IMR-90 (cell line): ENCODE data around the gene DOK6. TPM values are rescaled to one million over a fixed set of nuclear protein-coding genes. Genes with fewer than 3 reads are reported as not detected.
A peak's percentile ranks its signal among the peaks of the same experiment; 100 is the strongest.

Experiments
- ATAC-seq: fragments of 200-7000 bp; cut with Tn5 transposase; 2 replicates; pipeline ENCODE4 v1.9.1; 2020; ENCODE audit warnings: low read depth, mild to moderate bottlenecking, moderate library complexity
- BruUV-seq: library from RNA; stranded (reverse); fragments of 400-500 nt; replicated peaks from 2 replicates; lab custom pipeline; 2021; lab: Mats Ljungman, UMichigan
- CTCF ChIA-PET: fragments of 300-600 bp; formaldehyde crosslinking; extraction: SDS; loops from one replicate; lab custom pipeline; 2021; ENCODE audit warnings: antibody characterized with exemption; lab: Yijun Ruan, JAX
- POLR2A ChIA-PET: fragments of 300-600 bp; sonication (Branson Sonifier 250); formaldehyde crosslinking; loops from one replicate; lab custom pipeline; 2022; ENCODE audit warnings: antibody characterized with exemption; ENCODE audit not compliant: unreplicated experiment; lab: Charles Lee
- DNase-seq: peaks from one replicate; pipeline ENCODE4 v3.0.0; 2013
- H2AFZ ChIP-seq: replicated peaks from 2 replicates; pipeline ENCODE3; 2013; ENCODE audit warnings: low read length, mild to moderate bottlenecking; ENCODE audit not compliant: poor library complexity
- H2AK5ac ChIP-seq: 2 replicates; pipeline ENCODE4 v1.6.1; 2013; ENCODE audit warnings: low read depth, low read length, inconsistent platforms
- H2AK9ac ChIP-seq: replicated peaks from 2 replicates; pipeline ENCODE3; 2013; ENCODE audit warnings: mild to moderate bottlenecking, low read depth, low read length, moderate library complexity; ENCODE audit not compliant: poor library complexity
- H2BK120ac ChIP-seq: 2 replicates; pipeline ENCODE4 v1.6.1; 2013; ENCODE audit warnings: low read depth, low read length, inconsistent platforms
- H2BK15ac ChIP-seq: 3 replicates; pipeline ENCODE4 v1.6.1; 2013; ENCODE audit warnings: low read depth, low read length, inconsistent platforms
- H2BK20ac ChIP-seq: 2 replicates; pipeline ENCODE4 v1.6.1; 2013; ENCODE audit warnings: low read depth, mild to moderate bottlenecking, inconsistent platforms, low read length, moderate library complexity
- H2BK5ac ChIP-seq: 2 replicates; pipeline ENCODE4 v1.6.1; 2013; ENCODE audit warnings: mild to moderate bottlenecking, low read depth, low read length, inconsistent platforms; ENCODE audit not compliant: poor library complexity, severe bottlenecking
- H3K14ac ChIP-seq: replicated peaks from 2 replicates; pipeline ENCODE4 v1.6.1; 2013; ENCODE audit warnings: low read depth, low read length, inconsistent platforms
- H3K18ac ChIP-seq: 2 replicates; pipeline ENCODE4 v1.6.1; 2013; ENCODE audit warnings: low read depth, low read length, control low read depth
- H3K23ac ChIP-seq: 2 replicates; pipeline ENCODE4 v1.6.1; 2013; ENCODE audit warnings: low read depth, low read length, inconsistent platforms
- H3K27ac ChIP-seq: 2 replicates; pipeline ENCODE4 v1.5.1; 2013; ENCODE audit warnings: mild to moderate bottlenecking, control low read depth, low read length; ENCODE audit not compliant: insufficient read depth
- H3K27me3 ChIP-seq: 2 replicates; pipeline ENCODE4 v1.6.1; 2013; ENCODE audit warnings: low read length; ENCODE audit not compliant: control insufficient read depth, insufficient read depth
- H3K36me3 ChIP-seq: 2 replicates; pipeline ENCODE4 v1.6.1; 2013; ENCODE audit warnings: low read length, mixed read lengths; ENCODE audit not compliant: control insufficient read depth, insufficient read depth
- H3K4ac ChIP-seq: 2 replicates; pipeline ENCODE4 v1.6.1; 2013; ENCODE audit warnings: low read depth, low read length, inconsistent platforms
- H3K4me1 ChIP-seq: 2 replicates; pipeline ENCODE4 v1.6.1; 2013; ENCODE audit warnings: low read length, mixed read lengths; ENCODE audit not compliant: control insufficient read depth, insufficient read depth
- H3K4me2 ChIP-seq: 2 replicates; pipeline ENCODE4 v1.6.1; 2013; ENCODE audit warnings: low read depth, mild to moderate bottlenecking, control low read depth, low read length, moderate library complexity
- H3K4me3 ChIP-seq: 2 replicates; pipeline ENCODE4 v1.5.1; 2013; ENCODE audit warnings: low read depth, mild to moderate bottlenecking, control low read depth, low read length, moderate library complexity; ENCODE audit not compliant: insufficient read depth
- H3K56ac ChIP-seq: 2 replicates; pipeline ENCODE4 v1.6.1; 2013; ENCODE audit warnings: low read length, inconsistent platforms; ENCODE audit not compliant: insufficient read depth; ENCODE audit errors: extremely low read depth
- H3K79me1 ChIP-seq, 2 experiments: 2 replicates each; pipeline ENCODE4 v1.6.1; 2013; ENCODE audit warnings: low read length in 2 of 2, inconsistent platforms in 1 of 2, low read depth in 1 of 2
- H3K9ac ChIP-seq: 2 replicates; pipeline ENCODE4 v1.6.1; 2013; ENCODE audit warnings: low read depth, low read length, control low read depth
- H3K9me1 ChIP-seq: 2 replicates; pipeline ENCODE4 v1.6.1; 2013; ENCODE audit warnings: low read length, inconsistent platforms; ENCODE audit not compliant: insufficient read depth
- H3K9me3 ChIP-seq: 2 replicates; pipeline ENCODE4 v1.6.1; 2013; ENCODE audit warnings: low read length; ENCODE audit not compliant: control insufficient read depth, insufficient read depth
- H4K20me1 ChIP-seq: 2 replicates; pipeline ENCODE4 v1.6.1; 2013; ENCODE audit warnings: low read length, inconsistent platforms; ENCODE audit not compliant: insufficient read depth
- H4K5ac ChIP-seq: 2 replicates; pipeline ENCODE4 v1.6.1; 2013; ENCODE audit warnings: mild to moderate bottlenecking, low read depth, low read length, control low read depth
- H4K8ac ChIP-seq, 2 experiments: 2 replicates each; pipeline ENCODE4 v1.6.1; 2013; ENCODE audit warnings: low read depth in 2 of 2, low read length in 2 of 2, control low read depth in 1 of 2, inconsistent platforms in 1 of 2
- H4K91ac ChIP-seq: 2 replicates; pipeline ENCODE4 v1.6.1; 2013; ENCODE audit warnings: low read depth, low read length, inconsistent platforms; ENCODE audit not compliant: insufficient read depth
- CHD1 ChIP-seq: IDR thresholded peaks from 2 replicates; pipeline ENCODE4 v1.6.1; 2012; ENCODE audit warnings: low read depth, low read length, improper control_type of control experiment
- CTCF ChIP-seq: conservative IDR thresholded peaks from 2 replicates; pipeline ENCODE4 v1.5.1; 2012; ENCODE audit warnings: mild to moderate bottlenecking, low read depth, low read length, improper control_type of control experiment
- MAZ ChIP-seq: IDR thresholded peaks from 2 replicates; pipeline ENCODE4 v1.6.1; 2012; ENCODE audit warnings: low read depth, mild to moderate bottlenecking, low read length, improper control_type of control experiment, moderate library complexity, borderline replicate concordance
- NFE2L2 ChIP-seq: fragments of 150-350 bp; IDR thresholded peaks from 2 replicates; pipeline ENCODE4 v1.6.1; 2016; ENCODE audit warnings: low read depth, mild to moderate bottlenecking, low read length
- POLR2A ChIP-seq: IDR thresholded peaks from 2 replicates; pipeline ENCODE4 v1.6.1; 2012; ENCODE audit warnings: mild to moderate bottlenecking, low read depth, low read length
- RAD21 ChIP-seq: IDR thresholded peaks from 2 replicates; pipeline ENCODE4 v1.6.1; 2012; ENCODE audit warnings: low read length, improper control_type of control experiment
- USF2 ChIP-seq: fragments of 150-350 bp; IDR thresholded peaks from 2 replicates; pipeline ENCODE4 v1.6.1; 2017; ENCODE audit warnings: mild to moderate bottlenecking, antibody characterized with exemption, low read length, low read depth
- WGBS, 2 experiments: methylation state at CpG; one replicate each; pipeline versions ENCODE4 v1.1.5 to v1.1.7; 2013; ENCODE audit warnings: missing lambda C conversion rate in 2 of 2; ENCODE audit not compliant: insufficient read length in 1 of 2; ENCODE audit errors: extremely low coverage in 2 of 2; 5-methylcytosine and 5-hydroxymethylcytosine counted together
- dilution Hi-C: fragments of 300-500 bp; cut with HindIII; formaldehyde crosslinking; loops from one replicate; pipeline ENCODE4 v1.14.3; 2018; ENCODE audit warnings: low sequenced_read_pairs; ENCODE audit not compliant: unreplicated experiment
- in situ Hi-C: fragments of 300-500 bp; cut with MboI; formaldehyde crosslinking; loops from 3 replicates; pipeline ENCODE4 v1.14.3; 2019; ENCODE audit warnings: low sequenced_read_pairs, inconsistent platforms, mixed read lengths
- intact Hi-C: fragments of 100-400 bp; cut with micrococcal nuclease; formaldehyde crosslinking; loops from 2 replicates; pipeline ENCODE4 v1.10.0; 2022
- polyA plus RNA-seq, 3 experiments: library from polyadenylated mRNA; depleted of rRNA; stranded (reverse); fragments of >200 nt; gene quantifications; 2 replicates each; pipeline ENCODE4 v1.2.3, GENCODE V29; 2012; ENCODE audit warnings: low replicate concordance in 1 of 3
- total RNA-seq: library from RNA; depleted of rRNA; stranded (reverse); fragments of >200 nt; gene quantifications from 2 replicates; pipeline ENCODE4 v1.2.3, GENCODE V29; 2012

Gene DOK6
- total and polyA plus RNA-seq, 2 of the 4 experiments (the other 2 are of a cell fraction), result 1.9 to 2.7 TPM

GRCh38 chr18:69814861-69815385 is 414.2 kb downstream of the DOK6 start:
- no CpG with 5 or more reads among the region's 4 CpGs for WGBS, 2 experiments
- no peak overlapping the region for H3K9ac ChIP-seq
- H2BK120ac ChIP-seq, result peak overlapping the region; percentile 29; the same call in 1 of the 2 replicates
- H2AK5ac ChIP-seq, result no peak overlapping the region
- POLR2A ChIA-PET, result no interaction called here
- H3K14ac ChIP-seq, result 0 out of 2 replicates have a peak overlapping the region, but pooled peaks have one; percentile 11
- no peaks in the 10 kb centered on the region for H3K36me3 ChIP-seq
- no peak overlapping the region; the same call in 1 of the 2 replicates for H3K4ac ChIP-seq
- H3K4me2 ChIP-seq, result no peak overlapping the region
- no peak overlapping the region for H2AK9ac ChIP-seq
- no peak overlapping the region for H4K8ac ChIP-seq
- no peak overlapping the region for H3K23ac ChIP-seq
- H4K5ac ChIP-seq, result no peak overlapping the region
- H4K91ac ChIP-seq, result no peak overlapping the region
- intact Hi-C loops, result no loop called here
- in situ Hi-C loops, result no loop called here
- DNase-seq (no peak), ATAC-seq (no peak)
- peaks cover 10% of the 10 kb centered on the region for H3K4me1 ChIP-seq
- no peaks in the 10 kb centered on the region for H3K9me3 ChIP-seq
- no peak overlapping the region for H3K4me3 ChIP-seq
- no peak overlapping the region for H2BK5ac ChIP-seq
- H3K27ac ChIP-seq, result no peak overlapping the region
- no TSS peak for BruUV-seq
- 0 out of 3 replicates have a peak overlapping the region, but pooled peaks have one; percentile 21 for H2BK15ac ChIP-seq
- CTCF ChIA-PET, result no interaction called here
- TF ChIP-seq USF2, result no peak
- no peak for TF ChIP-seq MAZ
- TF ChIP-seq POLR2A, result no peak
- no peak for TF ChIP-seq NFE2L2
- no peak for TF ChIP-seq RAD21
- TF ChIP-seq CTCF, result no peak
- TF ChIP-seq CHD1, result no peak
- no peaks in the 10 kb centered on the region for H4K20me1 ChIP-seq
- H3K79me1 ChIP-seq, result no peaks in the 10 kb centered on the region
- 0 out of 2 replicates have a peak overlapping the region, but pooled peaks have one; percentile 24 for H2BK20ac ChIP-seq
- H3K9me1 ChIP-seq, result peaks cover 5% of the 10 kb centered on the region; the same call in 1 of the 2 replicates
- no peak overlapping the region for H3K56ac ChIP-seq
- no peaks in the 10 kb centered on the region for H3K27me3 ChIP-seq
- H2AFZ ChIP-seq, result no peak overlapping the region
- H3K18ac ChIP-seq, result no peak overlapping the region
- dilution Hi-C loops, result no loop called here
